HK-2 (cell line): ENCODE measurements around the gene NPAS4.
"Not testable (repeated sequence)": the region's sequence is repeated elsewhere in the genome, so short reads cannot be mapped to it uniquely, and the experiment has no call there.

ENCODE experiments used
- DNase-seq: peaks from one replicate; pipeline ENCODE4 v3.0.0-alpha.2; 2018; ENCODE audit not compliant: unreplicated experiment

The NPAS4 gene

DNA sequence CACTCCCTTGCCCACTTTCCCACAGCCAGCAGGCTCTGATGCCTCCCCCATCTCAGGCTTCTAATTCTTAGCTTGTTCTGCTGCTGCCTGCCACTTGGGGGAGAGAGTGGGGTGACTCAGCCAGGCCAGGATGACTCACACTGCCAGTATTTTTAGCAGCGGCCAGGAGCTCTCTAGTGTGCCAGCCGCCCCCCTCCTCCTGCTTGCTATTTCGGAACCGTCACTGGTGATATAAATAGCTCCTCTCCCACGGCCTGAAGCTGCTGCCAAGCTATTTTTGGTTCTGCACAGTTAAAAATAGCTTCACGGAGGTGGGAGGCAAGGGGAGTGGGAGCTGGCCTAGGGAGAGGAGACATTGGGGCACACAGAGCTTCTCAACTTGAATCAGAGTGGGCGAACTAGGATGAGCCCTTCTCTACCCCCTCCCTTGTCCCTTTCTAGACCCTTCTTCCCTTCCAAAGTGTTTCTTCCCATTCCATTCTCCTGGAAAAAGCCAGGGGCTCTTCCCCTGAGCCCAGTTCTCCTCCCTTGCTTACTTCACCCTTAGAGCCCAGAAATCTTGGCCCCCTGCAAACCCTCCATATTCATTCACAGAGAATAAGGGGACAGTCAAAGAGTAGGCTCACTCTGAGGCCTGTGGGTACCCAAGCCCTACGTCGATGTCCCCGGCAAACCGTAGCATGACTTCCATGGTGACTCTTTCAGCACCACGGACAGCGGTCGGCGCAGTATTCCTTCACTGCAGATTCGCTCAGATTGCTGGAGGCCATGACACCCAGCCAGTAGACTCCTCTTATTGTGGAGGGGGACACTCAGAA, 2.5 kb upstream of the NPAS4 start:
- peak; percentile 73 for DNase-seq

GRCh38 chr11:66418986-66419308, 1.9 kb upstream of the NPAS4 start:
- DNase-seq: no peak

- DNase-seq: no peak
Measured at GRCh38 chr11:66419825-66420224, 1.0 kb upstream of the NPAS4 start.

DNA sequence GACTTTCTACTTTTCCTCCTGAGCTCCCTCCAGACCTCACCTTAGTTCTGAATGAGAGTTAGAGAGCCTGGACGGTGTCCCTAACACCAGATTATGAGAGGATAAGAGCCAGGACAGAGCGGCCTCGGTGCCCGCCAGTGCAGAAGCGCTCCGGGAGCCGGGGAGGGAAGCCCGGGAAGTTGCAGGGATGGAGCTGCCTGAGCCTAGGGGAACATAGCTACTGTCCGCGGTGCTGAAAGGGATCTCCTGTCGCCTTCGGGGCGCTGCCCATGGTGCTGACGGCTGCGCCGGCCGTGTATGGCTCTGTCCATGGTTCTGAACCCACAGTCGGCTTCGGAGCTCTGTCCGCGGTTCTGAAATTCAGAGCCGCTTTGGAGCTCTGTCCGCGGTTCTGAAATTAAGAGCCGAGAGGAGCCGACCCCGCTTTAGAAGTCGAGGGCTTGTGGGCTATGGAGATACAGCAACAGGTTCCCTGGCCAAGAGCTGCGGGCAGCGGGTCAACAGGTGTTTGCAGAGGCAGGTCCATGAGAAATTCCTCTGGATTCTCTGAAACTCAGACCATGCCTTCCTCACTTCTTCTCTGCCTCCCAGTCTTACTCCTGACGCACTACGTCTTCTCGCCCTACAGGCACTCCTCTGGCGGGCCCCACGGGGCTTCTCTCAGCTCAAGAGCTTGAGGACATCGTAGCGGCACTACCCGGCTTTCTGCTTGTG, 814 bp downstream of the NPAS4 start:
- peak; percentile 88 for DNase-seq

DNA sequence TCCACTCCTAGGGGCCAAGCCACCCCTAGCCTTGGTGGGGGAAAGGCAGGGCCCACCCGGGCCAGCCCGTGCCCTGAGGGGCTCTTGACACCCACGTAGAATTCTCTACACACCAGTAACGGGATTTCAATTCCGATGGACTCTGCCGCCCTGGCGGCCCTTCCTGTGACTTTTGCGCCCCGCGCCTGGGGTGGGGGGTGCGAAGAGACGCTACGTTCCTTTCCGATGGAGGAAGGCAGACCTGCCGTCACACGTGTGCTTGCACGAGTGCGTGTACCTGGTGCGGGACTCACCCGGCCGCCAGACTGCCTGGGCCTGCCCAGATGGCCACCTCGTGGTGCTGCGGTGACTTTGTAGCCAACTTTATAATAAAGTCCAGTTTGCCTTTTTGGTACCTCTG, 5.5 kb downstream of the NPAS4 start:
- DNase-seq: no peak

GRCh38 chr11:66428933-66429332, 8.1 kb downstream of the NPAS4 start:
- DNase-seq: no peak

GRCh38 chr11:66429983-66430602, 9.3 kb downstream of the NPAS4 start:
- DNase-seq: peak; percentile 65

DNA sequence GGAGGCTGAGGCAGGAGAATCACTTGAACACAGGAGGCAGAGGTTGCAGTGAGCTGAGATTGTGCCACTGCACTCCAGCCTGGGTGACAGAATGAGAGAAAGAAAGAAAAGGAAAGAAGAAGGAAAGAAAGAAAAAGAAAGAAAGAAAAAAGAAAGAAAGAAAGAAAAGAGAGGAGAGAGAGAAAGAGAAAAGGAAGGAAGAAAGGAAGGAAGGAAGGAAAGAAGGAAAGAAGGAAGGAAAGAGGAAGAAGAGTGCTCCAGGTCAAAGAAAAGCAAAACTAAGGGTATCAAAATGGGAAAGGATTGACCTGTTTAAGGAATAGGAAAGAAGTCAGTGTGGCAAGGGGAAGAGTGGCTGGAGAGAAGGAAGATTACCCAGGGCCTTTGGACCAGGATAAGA, 10.5 kb downstream of the NPAS4 start:
- not testable (repeated sequence) for DNase-seq

- DNase-seq: not testable (repeated sequence)
Measured at GRCh38 chr11:66431871-66432329, 11.1 kb downstream of the NPAS4 start.

DNA sequence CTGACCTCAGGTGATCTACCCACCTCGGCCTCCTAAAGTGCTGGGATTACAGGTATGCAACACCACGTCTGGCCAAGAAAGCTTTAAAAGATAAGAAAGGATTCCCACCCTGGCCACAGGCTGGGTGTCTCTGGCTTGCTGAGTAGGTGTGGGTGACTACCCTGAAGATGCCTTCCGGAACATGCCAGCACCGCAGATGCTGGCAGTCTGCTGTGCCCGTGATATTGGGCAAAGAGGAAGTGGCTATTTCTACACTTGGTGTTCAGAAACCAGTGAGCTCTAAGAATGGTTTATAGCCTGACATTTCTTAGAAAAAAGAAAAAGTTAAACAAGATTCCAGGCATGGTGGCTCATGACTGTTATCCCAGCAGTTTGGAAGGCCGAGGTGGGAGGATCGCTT, 11.8 kb downstream of the NPAS4 start:
- no peak for DNase-seq

GRCh38 chr11:66437979-66438503, 17.2 kb downstream of the NPAS4 start:
- DNase-seq: no peak

DNA sequence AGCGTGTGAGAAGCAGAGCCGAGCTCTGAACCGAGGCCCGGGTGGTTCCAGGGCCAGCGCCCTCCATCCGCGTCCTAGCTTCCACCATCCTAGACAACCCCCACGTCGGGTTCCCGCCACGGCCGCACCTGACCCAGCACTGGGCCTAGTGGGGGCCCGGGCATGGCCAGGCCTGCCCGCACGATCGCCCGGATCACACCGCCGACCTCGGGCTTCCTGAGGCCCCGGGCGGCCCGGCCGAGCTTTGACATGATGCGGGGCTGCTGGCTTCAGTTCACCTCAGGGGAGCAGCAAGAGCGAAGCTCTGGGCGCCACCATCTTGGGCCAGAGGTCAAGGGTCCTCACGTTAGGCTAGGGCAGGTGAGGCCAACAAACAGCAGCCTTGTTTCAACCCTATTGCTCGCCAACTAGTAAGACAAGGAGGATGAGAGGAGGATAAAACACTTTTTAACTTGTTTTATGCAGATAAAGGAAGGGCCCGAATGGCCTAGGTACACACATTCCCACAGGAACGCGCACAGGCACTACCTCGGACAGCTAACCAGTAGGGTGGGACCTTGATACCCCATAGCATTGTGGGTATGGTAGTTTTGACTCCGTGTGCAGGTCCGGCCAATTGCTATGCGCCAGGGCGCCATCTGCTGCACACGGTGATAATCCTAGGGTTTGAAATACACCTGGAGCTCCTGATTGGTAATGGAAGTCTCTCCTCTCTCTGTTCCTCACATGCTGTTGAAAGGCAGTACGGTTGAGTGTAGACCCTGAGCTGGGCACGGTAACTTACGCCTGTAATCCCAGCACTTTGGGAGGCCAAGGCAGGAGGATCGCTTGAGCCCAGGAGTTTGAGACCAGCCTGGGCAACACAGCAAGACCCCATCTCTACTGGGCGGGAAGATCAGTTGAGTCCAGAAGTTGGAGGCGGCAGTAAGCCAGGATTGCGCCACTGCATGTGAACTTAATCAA, 17.9 kb downstream of the NPAS4 start, which contains the start of gene MRPL11:
TSS of gene MRPL11 (minus strand) at position 345 of the 963 bp plus-strand sequence. CDS start at position 251, 94 bp downstream.
- peak; percentile 80 for DNase-seq

- DNase-seq: not testable (repeated sequence)
Measured at GRCh38 chr11:66440101-66440939, 19.5 kb downstream of the NPAS4 start.

DNA sequence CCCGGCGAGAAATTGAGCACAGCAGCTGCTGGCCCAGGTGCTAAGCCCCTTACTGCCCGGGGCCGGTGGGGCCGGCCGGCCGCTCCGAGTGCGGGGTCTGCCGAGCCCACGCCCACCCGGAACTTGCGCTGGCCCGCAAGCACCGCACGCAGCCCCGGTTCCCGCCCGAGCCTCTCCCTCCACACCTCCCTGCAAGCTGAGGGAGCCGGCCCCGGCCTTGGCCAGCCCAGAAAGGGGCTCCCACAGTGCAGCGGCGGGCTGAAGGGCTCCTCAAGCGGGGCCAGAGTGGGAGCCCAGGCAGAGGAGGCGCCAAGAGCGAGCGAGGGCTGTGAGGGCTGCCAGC, 20.1 kb downstream of the NPAS4 start:
- DNase-seq: not testable (repeated sequence)

DNA sequence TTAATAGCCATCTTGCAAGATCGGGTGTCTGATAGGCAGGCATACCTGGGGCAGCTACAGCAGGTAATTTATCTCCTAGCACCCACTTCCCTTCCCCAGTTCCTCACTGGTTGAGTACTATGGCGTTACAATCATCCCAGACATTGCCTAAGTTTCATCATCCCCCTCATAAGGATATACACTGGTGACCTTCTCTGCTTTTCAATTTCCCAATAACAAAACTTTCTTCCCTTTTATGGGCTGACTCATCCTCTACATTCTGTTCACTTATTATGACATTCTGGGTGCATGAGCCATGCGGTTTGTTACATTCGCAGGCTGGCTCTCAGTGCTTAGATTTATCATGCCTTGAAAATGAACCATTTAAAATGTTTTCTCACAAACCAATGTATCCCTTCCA, 22.8 kb downstream of the NPAS4 start:
- DNase-seq: no peak

GRCh38 chr11:66447012-66447411, 26.2 kb downstream of the NPAS4 start:
- DNase-seq: no peak

GRCh38 chr11:66448523-66448922, 27.7 kb downstream of the NPAS4 start:
- no peak for DNase-seq

- DNase-seq: no peak
Measured at GRCh38 chr11:66450560-66450959, 29.7 kb downstream of the NPAS4 start.

GRCh38 chr11:66451663-66452062, 30.8 kb downstream of the NPAS4 start:
- no peak for DNase-seq

DNA sequence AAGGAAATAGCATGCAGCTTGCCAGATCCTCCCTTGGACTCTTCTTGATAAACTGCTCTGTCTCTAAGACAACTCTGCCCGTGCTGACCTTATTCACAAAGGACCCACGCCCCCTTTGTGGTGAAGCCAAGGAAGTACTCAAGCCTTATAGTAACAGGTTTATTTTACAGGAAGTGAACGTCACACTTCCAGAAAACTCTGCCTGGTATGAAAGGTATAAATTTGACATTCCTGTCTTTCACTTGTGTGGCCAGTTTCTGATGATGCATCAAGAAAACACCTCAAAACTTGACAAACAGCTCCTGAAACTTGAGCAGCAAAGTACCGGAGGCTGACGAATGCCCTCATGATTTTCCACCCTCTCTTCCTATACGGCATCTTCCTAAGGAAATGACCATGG, 33.4 kb downstream of the NPAS4 start:
- no peak for DNase-seq
